Measurements from ENCODE around the gene KAZN.
"Not testable (repeated sequence)": the region's sequence is repeated elsewhere in the genome, so short reads cannot be mapped to it uniquely, and the experiment has no call there.

KAZN gene

GRCh38 chr1:15134285-15134684 is 535.8 kb downstream of the KAZN start:
- DNase-seq: no peak

GRCh38 chr1:15135604-15136003 is 537.1 kb downstream of the KAZN start:
- DNase-seq: not testable (repeated sequence)

GRCh38 chr1:15137809-15138208 is 539.3 kb downstream of the KAZN start:
- no peak for DNase-seq

GRCh38 chr1:15139654-15140350 is 541.3 kb downstream of the KAZN start:
- DNase-seq: peak; percentile 20

- DNase-seq: peak; percentile 39
These were observed 543.6 kb downstream of the KAZN start for GRCh38 chr1:15141935-15142539.

GRCh38 chr1:15145327-15145726 is 546.8 kb downstream of the KAZN start:
- DNase-seq: no peak

GRCh38 chr1:15146142-15146680 is 547.7 kb downstream of the KAZN start:
- no peak for DNase-seq

GRCh38 chr1:15146971-15147376 is 548.5 kb downstream of the KAZN start:
- DNase-seq: no peak

- no peak for DNase-seq
These were observed 549.5 kb downstream of the KAZN start for GRCh38 chr1:15148004-15148403.

GRCh38 chr1:15148475-15148874 is 550.0 kb downstream of the KAZN start:
- DNase-seq: no peak

- no peak for DNase-seq
These were observed 550.5 kb downstream of the KAZN start for GRCh38 chr1:15148941-15149340.

GRCh38 chr1:15150376-15150775 is 551.9 kb downstream of the KAZN start:
- DNase-seq: no peak

GRCh38 chr1:15151377-15151806 is 552.9 kb downstream of the KAZN start:
- no peak for DNase-seq

- no peak for DNase-seq
These were observed 553.4 kb downstream of the KAZN start for GRCh38 chr1:15151871-15152270.

GRCh38 chr1:15152318-15153183 is 554.1 kb downstream of the KAZN start:
- peak; percentile 87 for DNase-seq

- DNase-seq: peak; percentile 73
These were observed 554.8 kb downstream of the KAZN start, which contains the start of gene TMEM51 for GRCh38 chr1:15153184-15153841. Gene TMEM51 (plus strand): TSS chr1:15153747. CDS start chr1:15215088, 61,341 bp downstream.

GRCh38 chr1:15153842-15154479 is 555.5 kb downstream of the KAZN start:
- DNase-seq: peak; percentile 71

- peak; percentile 50 for DNase-seq
These were observed 556.1 kb downstream of the KAZN start for GRCh38 chr1:15154480-15155036.

GRCh38 chr1:15155191-15155590 is 556.7 kb downstream of the KAZN start:
- no peak for DNase-seq

GRCh38 chr1:15155888-15156741 is 557.6 kb downstream of the KAZN start:
- no peak for DNase-seq

Measured in EL (cell line).